Endothelial cell of umbilical vein (primary cell): Measurements from ENCODE around the gene HEYL. TPM values are rescaled to one million over a fixed set of nuclear protein-coding genes. Genes with fewer than 3 reads are reported as not detected.

Experiments
- BruUV-seq: library from RNA; stranded (reverse); fragments of 400-500 nt; replicated peaks from 2 replicates; lab custom pipeline; 2021; lab: Mats Ljungman, UMichigan
- CTCF ChIA-PET: fragments of 300-600, 350-600 bp; sonication (Branson Sonifier 250); formaldehyde crosslinking; loops from one replicate; lab custom pipeline; 2021; ENCODE audit warnings: antibody characterized with exemption, inconsistent platforms; lab: Charles Lee
- POLR2A ChIA-PET: fragments of 300-600, 350-600 bp; sonication (Branson Sonifier 250); formaldehyde crosslinking; loops from one replicate; lab custom pipeline; 2021; ENCODE audit warnings: antibody characterized with exemption, inconsistent platforms; lab: Charles Lee
- DNase-seq: peaks from one replicate; pipeline ENCODE4 v3.0.0-alpha.2; 2011; ENCODE audit warnings: low read depth, low spot score
- FAIRE-seq: peaks from 2 replicates; lab custom pipeline; 2011; peaks lifted over from hg19 to GRCh38; lab: Jason Lieb, UNC
- H2AFZ ChIP-seq: 2 replicates; pipeline ENCODE4 v1.6.0; 2012; ENCODE audit warnings: low read depth, low read length, control low read depth, inconsistent platforms
- H3K27ac ChIP-seq: 2 replicates; pipeline ENCODE4 v1.5.1; 2011; ENCODE audit warnings: low read depth, mild to moderate bottlenecking, control low read depth, low read length, moderate library complexity; ENCODE audit not compliant: insufficient read depth
- H3K27me3 ChIP-seq, 2 experiments: 2 replicates each; pipeline versions ENCODE4 v1.6.0 to v1.6.1; 2011; ENCODE audit warnings: low read length in 2 of 2, mixed read lengths in 1 of 2; ENCODE audit not compliant: control insufficient read depth in 2 of 2, insufficient read depth in 2 of 2
- H3K36me3 ChIP-seq, 2 experiments: 2 replicates in 1 of 2; 3 replicates in 1 of 2; pipeline ENCODE4 v1.5.1; 2011; ENCODE audit warnings: low read length in 2 of 2, mild to moderate bottlenecking in 1 of 2, moderate library complexity in 1 of 2; ENCODE audit not compliant: control insufficient read depth in 2 of 2, insufficient read depth in 2 of 2; ENCODE audit errors: extremely low read depth in 1 of 2
- H3K4me1 ChIP-seq: 3 replicates; pipeline ENCODE4 v1.5.1; 2011; ENCODE audit warnings: mild to moderate bottlenecking, low read length; ENCODE audit not compliant: control insufficient read depth, insufficient read depth; ENCODE audit errors: extremely low read depth
- H3K4me2 ChIP-seq: 2 replicates; pipeline ENCODE4 v1.6.1; 2011; ENCODE audit warnings: low read length, control low read depth, mixed read lengths; ENCODE audit not compliant: insufficient read depth
- H3K4me3 ChIP-seq, 3 experiments: fragments of 200-600 bp in 1 of 3; sonication (generic), shearing (Covaris generic) in 1 of 3; replicated peaks in 1 of 3; 2 replicates each; pipeline ENCODE4 v1.5.1; 2011 to 2016; ENCODE audit warnings: control low read depth in 3 of 3, low read length in 3 of 3, mild to moderate bottlenecking in 2 of 3, inconsistent platforms in 1 of 3, low read depth in 1 of 3, moderate library complexity in 1 of 3; ENCODE audit not compliant: insufficient read depth in 1 of 3
- H3K79me2 ChIP-seq: 2 replicates; pipeline ENCODE4 v1.6.0; 2012; ENCODE audit warnings: low read length, inconsistent platforms; ENCODE audit not compliant: control insufficient read depth, insufficient read depth
- H3K9ac ChIP-seq: replicated peaks from 2 replicates; pipeline ENCODE3; 2011; ENCODE audit warnings: low read length, control low read depth; ENCODE audit not compliant: insufficient read depth; ENCODE audit errors: extremely low read depth
- H3K9me1 ChIP-seq: replicated peaks from 3 replicates; pipeline ENCODE4 v1.6.0; 2011; ENCODE audit warnings: mild to moderate bottlenecking, low read length; ENCODE audit not compliant: control insufficient read depth, insufficient read depth; ENCODE audit errors: extremely low read depth
- H3K9me3 ChIP-seq: replicated peaks from 2 replicates; pipeline ENCODE4 v1.5.1; 2012; ENCODE audit warnings: low read length, inconsistent platforms; ENCODE audit not compliant: control insufficient read depth, insufficient read depth
- H4K20me1 ChIP-seq: replicated peaks from 2 replicates; pipeline ENCODE3; 2011; ENCODE audit warnings: mild to moderate bottlenecking, low read length; ENCODE audit not compliant: control insufficient read depth, insufficient read depth; ENCODE audit errors: extremely low read depth
- CTCF ChIP-seq, 2 donors: IDR thresholded peaks; 1 replicate in 1 of 2; 2 replicates in 1 of 2; pipeline ENCODE4 v1.5.1; 2011; ENCODE audit warnings: low read length in 2 of 2, mild to moderate bottlenecking in 2 of 2, moderate library complexity in 2 of 2, control low read depth in 1 of 2, inconsistent platforms in 1 of 2, low read depth in 1 of 2; ENCODE audit not compliant: insufficient read depth in 1 of 2; ENCODE audit errors: extremely low read depth in 1 of 2
- EZH2 ChIP-seq: IDR thresholded peaks from 2 replicates; pipeline ENCODE4 v1.6.1; 2012; ENCODE audit warnings: borderline replicate concordance, low read depth, mild to moderate bottlenecking, moderate library complexity, low read length, inconsistent platforms; ENCODE audit not compliant: severe bottlenecking
- FOS ChIP-seq: IDR thresholded peaks from 2 replicates; pipeline ENCODE4 v1.6.1; 2011; ENCODE audit warnings: mild to moderate bottlenecking, low read length, moderate library complexity, borderline replicate concordance; ENCODE audit not compliant: insufficient read depth
- GATA2 ChIP-seq: IDR thresholded peaks from 2 replicates; pipeline ENCODE4 v1.7.0; 2011; ENCODE audit warnings: low read depth, mild to moderate bottlenecking, moderate library complexity, mixed read lengths, low read length; ENCODE audit not compliant: insufficient read length, insufficient read depth
- JUN ChIP-seq: IDR thresholded peaks from 2 replicates; pipeline ENCODE4 v1.6.1; 2011; ENCODE audit warnings: borderline replicate concordance, low read depth; ENCODE audit not compliant: insufficient read length, insufficient read depth
- MAX ChIP-seq: IDR thresholded peaks from 2 replicates; pipeline ENCODE4 v1.6.1; 2011; ENCODE audit not compliant: insufficient read depth, insufficient read length
- MYC ChIP-seq: IDR thresholded peaks from one replicate; pipeline ENCODE4 v1.6.1; 2011; ENCODE audit warnings: mild to moderate bottlenecking, low read depth, low read length
- POLR2A ChIP-seq: IDR thresholded peaks from 2 replicates; pipeline ENCODE4 v1.6.1; 2012; ENCODE audit warnings: low read depth, mild to moderate bottlenecking, control low read depth, low read length
- POLR2AphosphoS5 ChIP-seq: IDR thresholded peaks from 2 replicates; pipeline ENCODE4 v1.6.1; 2012; ENCODE audit warnings: low read depth, mild to moderate bottlenecking, control low read depth, low read length, moderate library complexity; ENCODE audit not compliant: insufficient read depth
- dilution Hi-C: fragments of 300-500 bp; cut with MboI; formaldehyde crosslinking; loops from one replicate; pipeline ENCODE4 v1.15.0; 2019; ENCODE audit warnings: low sequenced_read_pairs; ENCODE audit not compliant: extremely low pct_ligation_motif_present
- intact Hi-C: fragments of 100-400 bp; cut with micrococcal nuclease; formaldehyde crosslinking; loops from one replicate; pipeline ENCODE4 v1.10.0; 2022
- polyA plus RNA-seq, 4 experiments: library from polyadenylated mRNA; depleted of rRNA in 3 of 4; stranded (reverse) in 3 of 4; unstranded in 1 of 4; fragments of >200 nt; gene quantifications; 2 replicates each; pipeline versions ENCODE4 v1.2.1 to v1.2.3, GENCODE V29; 2011 to 2012; ENCODE audit warnings: missing spikeins in 1 of 4
- total RNA-seq: library from RNA; stranded (reverse); gene quantifications from 2 replicates; pipeline ENCODE4 v1.2.3, GENCODE V29; 2021

HEYL gene
- total and polyA plus RNA-seq, 2 donors (not counting 3 experiments of a cell fraction or from before 2014, with no cell fraction given): not detected

GRCh38 chr1:39656391-39656790, 16.9 kb upstream of the HEYL start:
- FAIRE-seq (no peak), DNase-seq (no peak)
- H4K20me1 ChIP-seq: no peaks in the 10 kb centered on the region
- no peaks in the 10 kb centered on the region for H3K4me1 ChIP-seq
- POLR2A ChIA-PET: no interaction called here
- no peaks in the 10 kb centered on the region for H3K36me3 ChIP-seq
- no peaks in the 10 kb centered on the region for H3K9me3 ChIP-seq
- no peak overlapping the region for H3K4me2 ChIP-seq
- peaks cover 10 to 11% of the 10 kb centered on the region in 2 experiments for H3K27me3 ChIP-seq
- no peak overlapping the region for H3K27ac ChIP-seq
- no peak overlapping the region for H3K4me3 ChIP-seq
- no peaks in the 10 kb centered on the region for H3K79me2 ChIP-seq
- H3K9me1 ChIP-seq: no peaks in the 10 kb centered on the region
- no peak overlapping the region for H3K9ac ChIP-seq
- dilution Hi-C loops (no loop called here), intact Hi-C loops (no loop called here)
- BruUV-seq: no TSS peak
- TF ChIP-seq MAX (no peak), CTCF (IDR thresholded peaks at IDR 0.05; ENCODE audit: extremely low read depth in 1 of 2, insufficient read depth in 1 of 2, low read depth in 1 of 2, low read length in 2 of 2) (no peak), POLR2A (no peak)
- CTCF ChIA-PET: interaction anchor here (2.6 to 9.7 kb wide), 3 partner anchors 9 to 50 kb away, joined by 13 to 440 read pairs (median 39); no protein-coding TSS in a partner anchor
- no peak overlapping the region for H2AFZ ChIP-seq

GRCh38 chr1:39655578-39656268, 16.3 kb upstream of the HEYL start:
- H3K27ac ChIP-seq: no peak overlapping the region

More at GRCh38 chr1:39655578-39656268, 16.3 kb upstream of the HEYL start:
- ChIA-PET CTCF (interaction anchor here (1.2 to 9.7 kb wide), 3 partner anchors 15 to 49 kb away, joined by 3 to 440 read pairs (median 29); partner anchors contain the start of genes HEYL and NT5C1A), POLR2A (no interaction called here)
- TF ChIP-seq POLR2A: no peak
- TF ChIP-seq JUN: no peak
- no peak for TF ChIP-seq POLR2AphosphoS5
- no peak for TF ChIP-seq GATA2
- no peak for TF ChIP-seq FOS
- no peak for TF ChIP-seq EZH2
- no peak for TF ChIP-seq MAX
- TF ChIP-seq MYC: no peak
- TF ChIP-seq CTCF (IDR thresholded peaks at IDR 0.05; ENCODE audit: extremely low read depth in 1 of 2, insufficient read depth in 1 of 2, low read depth in 1 of 2, low read length in 2 of 2): no peak
- dilution Hi-C loops: no loop called here
- intact Hi-C loops: no loop called here
- H3K79me2 ChIP-seq: no peaks in the 10 kb centered on the region
- H2AFZ ChIP-seq: no peak overlapping the region
- no peaks in the 10 kb centered on the region for H3K4me1 ChIP-seq
- peaks cover 9 to 10% of the 10 kb centered on the region in 2 experiments for H3K27me3 ChIP-seq
- H3K9me3 ChIP-seq: no peaks in the 10 kb centered on the region
- FAIRE-seq (no peak), DNase-seq (no peak)
- no TSS peak for BruUV-seq
- no peaks in the 10 kb centered on the region for H3K36me3 ChIP-seq
- no peaks in the 10 kb centered on the region for H3K9me1 ChIP-seq
- H3K4me3 ChIP-seq: no peak overlapping the region
- H3K4me2 ChIP-seq: no peak overlapping the region
- no peaks in the 10 kb centered on the region for H4K20me1 ChIP-seq
- no peak overlapping the region for H3K9ac ChIP-seq
